IgD-negative memory B cell (primary cell): ENCODE measurements around the gene TMEM63A. TPM values are rescaled to one million over a fixed set of nuclear protein-coding genes. Genes with fewer than 3 reads are reported as not detected.

Experiments
- H3K27ac Mint-ChIP-seq, 3 donors: one replicate each; pipeline ENCODE4 v1.8.0; 2020 to 2022; ENCODE audit warnings: mild to moderate bottlenecking in 3 of 3, mixed read lengths in 3 of 3, moderate library complexity in 1 of 3
- H3K27me3 Mint-ChIP-seq: one replicate; pipeline ENCODE4 v1.8.0; 2021; ENCODE audit warnings: mixed read lengths
- H3K36me3 Mint-ChIP-seq: one replicate; pipeline ENCODE4 v1.8.0; 2020; ENCODE audit warnings: mild to moderate bottlenecking, mixed read lengths
- H3K4me1 Mint-ChIP-seq, 3 donors: one replicate each; pipeline ENCODE4 v1.8.0; 2020 to 2022; ENCODE audit warnings: mixed read lengths in 3 of 3, mild to moderate bottlenecking in 1 of 3
- H3K4me3 Mint-ChIP-seq, 4 donors: one replicate each; pipeline ENCODE4 v1.8.0; 2020 to 2022; ENCODE audit warnings: mild to moderate bottlenecking in 4 of 4, mixed read lengths in 4 of 4, moderate library complexity in 3 of 4
- H3K9me3 Mint-ChIP-seq, 3 donors: one replicate each; pipeline ENCODE4 v1.8.0; 2020 to 2021; ENCODE audit warnings: mixed read lengths in 3 of 3, mild to moderate bottlenecking in 1 of 3
- polyA plus RNA-seq: library from polyadenylated mRNA; unstranded; fragments of 300-500 nt; fragmentation: Illumina TruSeq; gene quantifications from one replicate; pipeline ENCODE4 v1.2.3, GENCODE V29; 2021

The TMEM63A gene
- polyA plus RNA-seq, 1 donor from 2014 or later, result 32.1 TPM

DNA sequence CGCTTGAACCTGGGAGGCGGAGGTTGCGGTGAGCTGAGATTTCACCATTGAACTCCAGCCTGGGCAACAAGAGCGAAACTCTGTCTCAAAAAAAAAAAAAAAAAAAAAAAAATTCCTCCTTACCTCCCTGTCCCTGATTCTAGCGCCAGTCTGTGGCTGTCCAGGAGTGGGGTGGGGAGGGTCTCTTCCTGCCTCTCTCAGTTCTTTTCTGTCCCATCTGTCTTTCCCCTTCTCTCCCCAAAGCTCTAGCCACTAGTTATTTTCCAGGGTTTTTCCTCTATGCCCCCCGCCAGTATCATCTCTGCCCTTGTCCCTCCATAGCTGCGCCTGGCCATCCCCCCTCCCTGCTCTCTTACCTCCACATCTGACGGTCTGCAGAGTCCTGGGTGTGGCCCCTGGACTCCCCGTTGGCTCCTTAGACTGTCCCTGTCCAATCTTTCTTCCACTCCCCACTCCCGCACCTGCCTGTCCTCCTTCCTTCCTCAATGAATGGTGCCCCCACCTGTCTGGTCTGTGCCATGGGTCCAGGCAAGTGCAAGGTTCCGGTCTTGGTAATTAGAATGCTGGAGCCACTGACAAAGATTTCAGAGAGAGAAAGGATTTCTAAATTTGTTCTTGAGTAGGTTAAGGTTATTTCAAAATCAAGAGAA lies 1.6 kb upstream of the TMEM63A start:
- Mint-ChIP-seq H3K9me3 (no peaks in the 10 kb centered on the region), H3K4me1 (peaks cover 13 to 34% (median 25%) of the 10 kb centered on the region in 3 donors), H3K36me3 (no peaks in the 10 kb centered on the region), H3K4me3 (peak overlapping the region; percentile 93 to 99 (median 96)), H3K27me3 (peaks cover 2% of the 10 kb centered on the region), H3K27ac (peak overlapping the region in 2 of 3 donors; percentile 70 to 85)

DNA sequence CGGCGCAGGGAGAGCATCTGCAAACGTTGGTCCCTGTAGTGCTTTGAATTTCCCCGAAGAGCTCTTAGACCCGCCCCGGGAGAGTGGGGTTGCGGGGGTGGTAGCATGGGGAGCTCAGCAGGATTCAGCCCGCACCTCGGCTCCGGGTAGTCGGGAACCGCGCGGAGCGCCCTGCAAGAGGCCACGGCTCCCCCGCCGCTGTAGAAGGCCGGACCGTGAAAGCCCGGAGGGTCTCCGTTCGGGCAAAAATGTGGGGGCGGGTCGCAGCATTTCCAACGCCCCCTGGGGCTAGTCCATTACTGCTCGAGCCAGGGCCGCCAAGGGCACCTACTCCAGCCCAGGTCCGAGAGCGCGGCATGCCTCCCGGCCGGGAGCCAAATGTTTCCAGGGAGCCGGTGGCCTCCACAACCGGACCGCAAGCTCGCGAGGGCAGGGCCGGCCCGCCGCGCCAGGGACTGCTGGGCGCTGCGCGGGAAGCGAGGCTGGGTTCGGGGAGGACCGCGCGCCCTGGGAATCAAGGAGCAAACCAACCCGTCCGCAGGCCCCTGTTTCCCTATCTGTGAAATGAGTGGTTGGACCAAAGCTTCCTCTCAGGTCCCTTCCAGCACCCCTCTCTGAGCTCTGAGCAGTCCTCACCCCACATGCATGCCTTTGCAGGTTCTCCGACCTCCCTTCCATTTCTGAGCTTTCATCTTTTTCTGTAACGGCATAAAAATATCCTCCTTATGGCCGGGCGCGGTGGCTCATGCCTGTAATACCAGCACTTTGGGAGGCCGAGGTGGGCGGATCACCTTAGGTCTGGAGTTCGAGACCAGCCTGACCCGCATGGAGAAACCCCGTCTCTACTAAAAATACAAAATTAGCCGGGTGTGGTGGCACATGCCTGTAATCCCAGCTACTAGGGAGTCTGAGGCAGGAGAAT lies 775 bp upstream of the TMEM63A start:
- H3K4me1 Mint-ChIP-seq, result peaks cover 19 to 33% (median 31%) of the 10 kb centered on the region in 3 donors
- no peaks in the 10 kb centered on the region for H3K36me3 Mint-ChIP-seq
- no peaks in the 10 kb centered on the region for H3K9me3 Mint-ChIP-seq
- no peaks in the 10 kb centered on the region for H3K27me3 Mint-ChIP-seq
- H3K27ac Mint-ChIP-seq, result peak overlapping the region; percentile 70 to 94 (median 80)
- peak overlapping the region; percentile 93 to 99 (median 96) for H3K4me3 Mint-ChIP-seq

DNA sequence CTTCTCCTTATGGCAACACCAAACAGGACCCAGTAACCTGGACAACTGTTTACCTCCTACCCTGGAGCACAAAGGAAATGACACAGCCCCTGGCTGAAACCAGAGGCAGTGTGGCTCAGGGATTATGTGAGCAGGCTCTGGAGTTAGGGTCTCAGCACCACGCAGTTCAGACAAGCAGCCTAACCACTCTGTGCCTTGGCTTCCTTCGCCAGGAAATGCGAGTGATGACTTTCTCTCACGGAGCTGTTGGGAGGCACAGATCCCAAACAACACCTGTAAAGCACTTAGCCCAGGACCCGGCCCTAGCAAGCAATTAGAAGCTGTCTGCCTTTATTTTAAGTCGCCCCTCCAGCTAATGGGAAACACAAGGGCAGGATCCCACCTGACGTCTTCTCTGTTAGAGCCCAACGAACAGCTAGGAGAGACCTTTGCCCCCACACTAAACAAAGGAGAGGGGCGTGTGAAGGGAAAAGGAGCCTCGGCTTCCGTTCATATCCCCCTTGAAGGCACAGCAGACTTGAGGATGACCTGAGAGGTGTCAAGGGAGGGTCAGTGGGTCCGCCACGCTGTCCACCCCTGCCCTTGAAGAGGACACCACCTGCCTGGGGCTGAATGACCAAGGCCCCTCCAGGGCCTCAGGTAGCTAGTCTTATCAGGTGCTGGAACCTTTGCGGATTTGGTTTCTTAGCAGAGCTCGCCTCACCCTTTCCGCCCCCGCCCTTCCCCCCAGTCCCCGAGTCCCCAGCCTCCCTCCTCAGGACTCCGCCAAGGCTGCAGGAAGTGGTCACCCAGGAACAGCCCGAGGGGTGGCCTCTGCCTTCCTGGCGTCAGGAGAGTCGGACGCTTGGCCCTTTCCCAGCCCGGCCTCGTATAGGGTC lies 860 bp downstream of the TMEM63A start:
- Mint-ChIP-seq H3K9me3 (no peaks in the 10 kb centered on the region), H3K27me3 (no peaks in the 10 kb centered on the region), H3K36me3 (peaks cover 3% of the 10 kb centered on the region), H3K27ac (peak overlapping the region; percentile 70 to 92 (median 85)), H3K4me1 (peaks cover 24 to 41% (median 39%) of the 10 kb centered on the region in 3 donors), H3K4me3 (peak overlapping the region; percentile 93 to 99 (median 96))

DNA sequence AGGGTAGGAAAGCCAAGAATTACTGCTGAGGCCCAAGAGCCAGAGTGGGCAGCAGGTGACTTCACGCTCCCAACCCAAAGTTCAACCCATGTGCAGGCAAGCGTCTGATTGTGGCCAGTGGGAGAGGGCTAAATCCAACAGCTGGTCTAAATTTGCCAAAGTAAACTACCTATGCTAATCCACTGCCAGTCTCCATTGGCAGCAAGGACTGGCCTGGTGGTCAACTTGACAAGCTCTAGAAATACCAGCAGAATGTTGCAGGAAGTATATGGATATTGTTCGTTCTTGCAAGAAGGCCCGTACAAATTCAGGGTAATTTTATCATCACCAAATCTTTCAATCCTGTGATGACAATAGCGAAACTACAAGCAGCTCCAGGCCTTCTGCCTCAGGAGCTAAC lies 1.5 kb downstream of the TMEM63A start:
- H3K36me3 Mint-ChIP-seq, result peaks cover 4% of the 10 kb centered on the region
- H3K9me3 Mint-ChIP-seq, result no peaks in the 10 kb centered on the region
- H3K4me1 Mint-ChIP-seq, result peaks cover 24 to 43% (median 39%) of the 10 kb centered on the region in 3 donors
- peak overlapping the region; percentile 93 to 99 (median 96) for H3K4me3 Mint-ChIP-seq
- peak overlapping the region; percentile 70 to 92 (median 78) for H3K27ac Mint-ChIP-seq
- no peaks in the 10 kb centered on the region for H3K27me3 Mint-ChIP-seq

DNA sequence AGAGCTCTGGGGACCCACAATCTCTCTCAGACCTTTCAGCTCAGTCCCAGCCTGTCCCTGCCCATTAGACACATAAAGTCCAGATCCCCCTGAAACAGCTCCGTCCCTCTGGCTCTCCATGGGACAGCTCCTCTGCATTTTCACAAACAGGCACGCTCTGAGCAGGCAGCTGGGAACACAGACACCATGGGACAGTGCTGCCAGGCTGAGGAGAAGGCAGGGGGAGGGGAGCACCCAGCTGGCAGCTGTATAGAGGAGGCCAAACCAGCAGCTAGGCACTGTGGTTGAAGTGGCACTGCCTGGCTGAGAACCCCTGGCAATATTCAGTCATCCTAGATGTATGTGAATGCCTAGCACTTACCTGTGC lies 2.0 kb downstream of the TMEM63A start:
- H3K27ac Mint-ChIP-seq, result peak overlapping the region; percentile 70 to 92 (median 78)
- no peaks in the 10 kb centered on the region for H3K9me3 Mint-ChIP-seq
- peaks cover 4% of the 10 kb centered on the region for H3K36me3 Mint-ChIP-seq
- H3K4me1 Mint-ChIP-seq, result peaks cover 24 to 43% (median 39%) of the 10 kb centered on the region in 3 donors
- peak overlapping the region; percentile 93 to 99 (median 96) for H3K4me3 Mint-ChIP-seq
- no peaks in the 10 kb centered on the region for H3K27me3 Mint-ChIP-seq

DNA sequence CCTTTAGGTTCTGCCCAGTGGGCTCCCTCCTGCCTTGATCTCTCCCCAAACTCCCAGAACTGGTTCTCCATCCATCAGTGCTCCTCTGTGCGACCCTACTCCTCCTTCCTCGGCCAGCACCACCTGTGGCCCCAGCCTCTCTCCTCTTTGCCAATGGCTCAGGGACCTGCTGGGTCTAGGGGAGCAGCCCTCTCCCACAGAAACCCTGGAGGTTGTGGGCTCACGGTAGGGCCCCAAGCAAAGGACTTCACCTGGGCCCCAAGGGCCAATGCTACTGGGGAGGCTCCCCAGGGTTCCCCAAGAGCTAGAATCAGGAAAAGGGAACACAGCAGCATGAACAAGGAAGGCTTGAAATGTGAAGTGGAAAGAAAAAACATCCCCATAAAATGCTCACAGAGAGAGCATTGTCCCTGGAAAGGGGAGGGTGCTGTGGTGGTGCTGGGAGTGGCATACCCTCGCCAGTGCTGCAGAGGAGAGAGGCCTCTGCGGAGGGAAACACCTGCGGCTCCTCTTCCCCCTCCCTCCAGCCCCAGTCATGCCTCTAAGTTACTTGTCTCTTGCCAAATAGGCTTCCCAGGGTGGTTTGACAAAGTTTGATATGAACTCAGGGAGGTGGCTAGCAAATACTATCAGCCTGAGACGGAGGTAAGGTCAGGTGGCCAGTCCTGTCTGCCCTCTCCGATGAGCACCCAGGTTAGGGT lies 2.5 kb downstream of the TMEM63A start:
- Mint-ChIP-seq H3K4me1 (peaks cover 24 to 43% (median 40%) of the 10 kb centered on the region in 3 donors), H3K27ac (peak overlapping the region; percentile 70 to 92 (median 78)), H3K27me3 (no peaks in the 10 kb centered on the region), H3K4me3 (peak overlapping the region; percentile 93 to 99 (median 96)), H3K36me3 (peaks cover 6% of the 10 kb centered on the region), H3K9me3 (no peaks in the 10 kb centered on the region)

DNA sequence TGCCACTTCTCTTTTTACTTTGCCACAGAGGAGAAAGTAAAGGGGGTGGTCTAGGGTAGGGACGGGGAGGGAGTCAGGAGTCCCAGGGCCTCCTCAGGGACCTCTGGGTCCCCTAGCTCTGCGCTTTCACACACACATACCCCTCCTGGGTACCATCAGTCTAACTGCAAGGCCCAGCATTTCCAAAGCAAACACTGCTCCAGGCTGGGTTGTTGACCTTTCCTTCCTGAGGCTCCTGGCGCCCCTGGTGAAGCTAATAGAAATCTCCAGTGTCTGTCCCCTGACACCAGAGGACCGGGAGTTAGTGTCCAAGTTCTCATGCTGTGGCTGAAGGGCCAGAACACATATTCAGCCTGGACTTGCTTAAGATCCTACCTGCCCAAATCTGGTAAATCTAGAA lies 3.9 kb downstream of the TMEM63A start:
- H3K4me1 Mint-ChIP-seq, result peaks cover 24 to 42% (median 41%) of the 10 kb centered on the region in 3 donors
- peaks cover 8% of the 10 kb centered on the region for H3K36me3 Mint-ChIP-seq
- H3K4me3 Mint-ChIP-seq, result peak overlapping the region in 1 of 4 donors; percentile 94
- H3K27me3 Mint-ChIP-seq, result no peaks in the 10 kb centered on the region
- H3K27ac Mint-ChIP-seq, result peak overlapping the region in 1 of 3 donors; percentile 69
- H3K9me3 Mint-ChIP-seq, result no peaks in the 10 kb centered on the region

DNA sequence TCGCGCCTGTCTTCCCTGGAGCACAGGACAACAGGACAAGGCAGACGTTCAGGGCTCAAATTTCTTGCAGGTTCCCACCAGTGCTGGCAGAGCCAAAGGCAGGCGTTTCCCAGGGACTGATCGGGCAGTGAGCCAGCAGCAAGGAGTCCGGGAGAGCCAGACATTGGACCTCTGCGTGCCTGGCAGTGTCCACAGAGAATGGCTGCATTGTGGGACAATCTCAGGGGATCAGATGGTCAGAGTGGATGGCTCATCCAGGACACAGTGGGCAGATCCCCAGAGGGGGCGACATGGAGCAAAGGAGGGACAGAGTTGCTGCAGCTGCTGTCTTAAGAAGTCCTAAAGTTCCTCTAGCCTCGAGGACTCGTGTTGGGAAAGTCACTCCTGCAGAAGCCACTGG lies 4.6 kb downstream of the TMEM63A start:
- H3K9me3 Mint-ChIP-seq, result no peaks in the 10 kb centered on the region
- peaks cover 8% of the 10 kb centered on the region for H3K36me3 Mint-ChIP-seq
- peak overlapping the region in 2 of 4 donors; percentile 36 to 72 for H3K4me3 Mint-ChIP-seq
- peaks cover 24 to 40% (median 39%) of the 10 kb centered on the region in 3 donors for H3K4me1 Mint-ChIP-seq
- H3K27me3 Mint-ChIP-seq, result no peaks in the 10 kb centered on the region
- H3K27ac Mint-ChIP-seq, result peak overlapping the region; percentile 31 to 69 (median 33)

DNA sequence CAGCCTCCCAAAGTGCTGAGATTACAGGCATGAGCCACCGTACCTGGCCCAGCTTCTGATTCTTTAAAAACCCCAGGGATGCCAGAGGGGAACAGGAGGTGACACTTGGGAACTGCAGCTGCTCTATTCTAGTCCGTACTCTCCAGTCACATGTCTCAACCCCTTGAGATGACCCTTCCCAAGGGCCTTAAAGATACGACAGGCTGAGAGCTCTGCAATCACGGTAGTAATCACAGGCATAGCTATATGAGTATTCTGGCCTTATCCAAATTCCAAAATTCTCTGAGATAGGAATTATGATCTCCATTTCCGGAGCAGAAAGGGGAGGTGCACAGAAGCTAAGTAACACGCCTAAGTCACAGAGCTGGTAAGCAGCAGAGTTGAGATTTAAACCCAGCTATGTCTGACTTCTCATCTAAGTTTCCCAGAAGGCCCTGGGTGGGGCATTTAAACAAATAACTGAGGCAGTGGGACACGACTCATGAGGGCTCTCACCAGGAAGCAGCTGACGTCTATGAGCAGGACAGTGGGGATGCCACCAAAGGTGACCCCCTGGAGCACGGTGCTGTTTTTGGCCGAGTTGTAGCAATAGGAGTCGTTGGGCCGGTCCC lies 5.2 kb downstream of the TMEM63A start:
- Mint-ChIP-seq H3K4me1 (peaks cover 24 to 40% (median 39%) of the 10 kb centered on the region in 3 donors), H3K27ac (peak overlapping the region in 1 of 3 donors; percentile 83), H3K36me3 (peaks cover 8% of the 10 kb centered on the region), H3K9me3 (no peaks in the 10 kb centered on the region), H3K4me3 (peak overlapping the region in 1 of 4 donors; percentile 27), H3K27me3 (no peaks in the 10 kb centered on the region)

DNA sequence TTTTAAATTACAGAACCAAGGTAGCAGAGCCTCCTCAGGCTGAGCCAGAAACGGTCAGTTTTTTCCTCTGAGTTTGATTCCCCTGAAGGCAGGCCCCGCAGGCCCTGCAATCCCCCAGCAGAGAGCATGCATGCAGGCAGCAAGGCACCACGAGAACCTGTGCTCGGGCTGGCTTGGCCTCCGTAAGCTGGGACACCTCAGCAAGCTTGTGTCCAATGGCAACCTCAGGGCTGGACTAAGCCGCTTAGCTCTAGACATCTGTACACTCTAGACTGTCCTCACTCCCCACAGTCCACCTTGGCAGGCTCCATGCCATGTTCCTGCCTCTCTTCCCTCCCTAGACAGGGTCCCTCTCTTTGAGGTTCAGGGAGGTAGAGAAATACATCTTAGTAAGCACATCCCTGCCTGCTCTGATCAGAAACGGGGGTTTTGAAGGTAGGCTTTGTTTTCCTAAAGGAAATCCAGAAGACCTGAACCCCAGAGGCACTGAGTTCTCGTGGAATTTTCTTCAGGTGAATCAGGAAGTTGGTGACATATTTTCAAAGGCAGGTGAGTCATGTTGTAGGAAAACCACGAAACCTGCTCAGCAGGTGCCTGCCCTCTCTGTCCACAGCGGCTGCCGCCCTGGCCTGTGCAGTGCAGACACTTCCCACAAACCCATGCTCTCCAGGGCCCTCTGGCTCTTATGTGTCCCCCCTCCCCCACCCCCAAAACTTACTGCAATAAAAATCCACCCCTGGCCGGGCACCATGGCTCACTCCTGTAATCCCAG lies 7.0 kb downstream of the TMEM63A start:
- Mint-ChIP-seq H3K4me1 (peaks cover 14 to 30% (median 27%) of the 10 kb centered on the region in 3 donors), H3K9me3 (no peaks in the 10 kb centered on the region), H3K27ac (no peak overlapping the region), H3K27me3 (no peaks in the 10 kb centered on the region), H3K36me3 (peaks cover 9% of the 10 kb centered on the region), H3K4me3 (no peak overlapping the region)

DNA sequence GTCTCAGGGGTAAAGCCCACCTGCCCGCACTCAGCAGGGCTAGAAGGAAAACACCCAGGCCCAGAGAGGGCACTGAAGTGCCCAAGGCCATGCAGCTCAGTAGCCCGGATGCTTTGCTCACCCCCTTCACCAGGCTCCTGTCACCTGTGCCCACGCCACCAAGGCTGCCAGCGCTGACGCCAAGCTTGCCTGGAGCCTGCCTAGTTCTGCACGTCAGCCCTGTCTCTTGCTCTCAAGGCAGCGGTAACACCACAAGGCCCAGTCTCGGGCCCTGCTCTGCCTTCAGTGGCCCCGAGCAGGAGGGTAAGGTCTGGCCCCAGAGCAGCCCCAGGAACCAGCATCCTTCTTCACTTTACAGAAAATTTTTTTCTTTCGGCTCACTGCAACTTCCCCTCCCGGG lies 7.7 kb downstream of the TMEM63A start:
- Mint-ChIP-seq H3K9me3 (no peaks in the 10 kb centered on the region), H3K27ac (no peak overlapping the region), H3K4me3 (no peak overlapping the region), H3K4me1 (peaks cover 12 to 22% (median 19%) of the 10 kb centered on the region in 3 donors), H3K27me3 (no peaks in the 10 kb centered on the region), H3K36me3 (peaks cover 9% of the 10 kb centered on the region)

DNA sequence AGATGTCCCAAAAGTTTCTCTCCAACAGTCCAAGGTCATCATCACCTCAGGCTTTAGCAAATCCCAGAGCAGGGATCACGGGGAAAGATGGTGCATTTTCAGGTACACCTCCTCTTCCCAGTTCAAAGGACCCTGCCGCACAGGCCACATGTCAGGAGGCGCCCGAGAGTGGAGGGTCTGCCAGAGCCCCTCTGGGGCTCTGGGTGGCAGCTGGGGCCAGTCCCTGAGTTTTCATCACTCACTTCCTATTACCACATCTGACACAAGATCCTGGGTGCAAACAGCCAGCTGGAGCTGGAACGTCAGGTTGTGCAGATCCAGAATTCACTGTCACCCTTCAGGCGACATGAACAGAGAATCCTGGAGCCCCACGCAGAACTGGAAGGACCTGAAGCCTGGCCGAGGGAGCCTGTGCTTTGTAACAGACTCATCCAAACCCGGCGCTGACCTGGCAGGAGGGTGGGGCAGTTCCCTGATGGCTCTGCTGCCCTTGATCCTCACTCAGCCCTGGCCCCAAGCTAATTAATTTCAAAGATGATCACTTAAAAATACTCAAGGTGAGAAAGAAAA lies 8.8 kb downstream of the TMEM63A start:
- H3K4me3 Mint-ChIP-seq, result no peak overlapping the region
- no peaks in the 10 kb centered on the region for H3K9me3 Mint-ChIP-seq
- H3K27ac Mint-ChIP-seq, result no peak overlapping the region
- peaks cover 9% of the 10 kb centered on the region for H3K36me3 Mint-ChIP-seq
- no peaks in the 10 kb centered on the region for H3K27me3 Mint-ChIP-seq
- peaks cover 11 to 14% (median 13%) of the 10 kb centered on the region in 3 donors for H3K4me1 Mint-ChIP-seq

DNA sequence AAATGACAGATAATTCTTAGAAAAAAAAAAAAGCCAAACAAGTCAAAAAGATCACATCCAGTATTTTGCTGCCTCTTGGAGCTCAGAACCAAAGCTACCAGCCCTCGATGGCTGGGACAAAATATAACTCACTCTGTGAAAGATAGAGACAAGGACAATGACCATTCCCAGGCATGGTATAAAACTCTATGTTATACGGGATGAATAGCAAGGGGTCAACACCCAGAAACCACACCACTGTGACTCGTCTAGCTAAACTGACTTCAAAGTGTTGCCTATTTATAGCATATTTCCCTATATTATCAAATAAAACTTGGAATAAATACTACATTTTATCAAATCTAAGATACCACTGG lies 10.1 kb downstream of the TMEM63A start:
- no peaks in the 10 kb centered on the region for H3K9me3 Mint-ChIP-seq
- H3K4me3 Mint-ChIP-seq, result no peak overlapping the region
- peaks cover 9% of the 10 kb centered on the region for H3K36me3 Mint-ChIP-seq
- H3K27me3 Mint-ChIP-seq, result no peaks in the 10 kb centered on the region
- H3K4me1 Mint-ChIP-seq, result peaks cover 4 to 12% (median 4%) of the 10 kb centered on the region in 3 donors
- peak overlapping the region in 1 of 3 donors; percentile 55 for H3K27ac Mint-ChIP-seq
